ENCODE measurements around the gene CLCN7. TPM values are rescaled to one million over a fixed set of nuclear protein-coding genes. Genes with fewer than 3 reads are reported as not detected.

The CLCN7 gene
- total and polyA plus RNA-seq, 2 donors (not counting 3 experiments of a cell fraction or from before 2014, with no cell fraction given): 59.8 to 94.9 TPM

GRCh38 chr16:1398351-1398750 is 76.5 kb downstream of the CLCN7 start:
- no peaks in the 10 kb centered on the region for H3K9me3 ChIP-seq (replicated peaks; ENCODE audit: control insufficient read depth, insufficient read depth, low read length)
- H3K4me2 ChIP-seq (ENCODE audit: insufficient read depth, low read length): no peak overlapping the region
- no TSS peak for BruUV-seq (replicated peaks)
- H3K9me1 ChIP-seq (replicated peaks; ENCODE audit: control insufficient read depth, extremely low read depth, insufficient read depth, low read length): no peaks in the 10 kb centered on the region
- no peaks in the 10 kb centered on the region for H4K20me1 ChIP-seq (replicated peaks; ENCODE audit: control insufficient read depth, extremely low read depth, insufficient read depth, low read length)
- ChIA-PET POLR2A (no interaction called here), CTCF (no interaction called here)
- H2AFZ ChIP-seq (ENCODE audit: low read depth, low read length): no peak overlapping the region
- H3K79me2 ChIP-seq (ENCODE audit: control insufficient read depth, insufficient read depth, low read length): no peaks in the 10 kb centered on the region
- H3K36me3 ChIP-seq (ENCODE audit: control insufficient read depth in 2 of 2, extremely low read depth in 1 of 2, insufficient read depth in 2 of 2, low read length in 2 of 2): peaks cover 0 to 34% of the 10 kb centered on the region in 2 experiments
- H3K27me3 ChIP-seq (ENCODE audit: control insufficient read depth in 2 of 2, insufficient read depth in 2 of 2, low read length in 2 of 2): no peaks in the 10 kb centered on the region
- intact Hi-C loops (cut with micrococcal nuclease) (no loop called here), dilution Hi-C loops (cut with MboI; ENCODE audit: extremely low pct_ligation_motif_present, low sequenced_read_pairs) (no loop called here)
- H3K27ac ChIP-seq (ENCODE audit: insufficient read depth, low read depth, low read length): no peak overlapping the region
- TF ChIP-seq MAX (IDR thresholded peaks at IDR 0.05; ENCODE audit: insufficient read depth, insufficient read length): no peak
- no peak for TF ChIP-seq CTCF (IDR thresholded peaks at IDR 0.05; ENCODE audit: extremely low read depth in 1 of 2, insufficient read depth in 1 of 2, low read depth in 1 of 2, low read length in 2 of 2)
- no peak for TF ChIP-seq GATA2 (IDR thresholded peaks at IDR 0.05; ENCODE audit: insufficient read depth, insufficient read length, low read depth, low read length)
- no peak for TF ChIP-seq JUN (IDR thresholded peaks at IDR 0.05; ENCODE audit: borderline replicate concordance, insufficient read depth, insufficient read length, low read depth)
- TF ChIP-seq POLR2A (IDR thresholded peaks at IDR 0.05; ENCODE audit: low read depth, low read length): no peak
- no peak for TF ChIP-seq MYC (IDR thresholded peaks at IDR 0.05; ENCODE audit: low read depth, low read length)
- no peak for TF ChIP-seq EZH2 (IDR thresholded peaks at IDR 0.05; ENCODE audit: borderline replicate concordance, low read depth, low read length, severe bottlenecking)
- TF ChIP-seq POLR2AphosphoS5 (IDR thresholded peaks at IDR 0.05; ENCODE audit: insufficient read depth, low read depth, low read length): no peak
- no peaks in the 10 kb centered on the region for H3K4me1 ChIP-seq (ENCODE audit: control insufficient read depth, extremely low read depth, insufficient read depth, low read length)
- H3K4me3 ChIP-seq (replicated peaks in 1 of 3; ENCODE audit: insufficient read depth in 1 of 3, low read depth in 1 of 3, low read length in 3 of 3): no peak overlapping the region
- DNase-seq (ENCODE audit: low read depth, low spot score): no peak
- no peak for FAIRE-seq
- no peak overlapping the region for H3K9ac ChIP-seq (replicated peaks; ENCODE audit: extremely low read depth, insufficient read depth, low read length)
